ENCODE data around the gene SLC15A2.

DNA sequence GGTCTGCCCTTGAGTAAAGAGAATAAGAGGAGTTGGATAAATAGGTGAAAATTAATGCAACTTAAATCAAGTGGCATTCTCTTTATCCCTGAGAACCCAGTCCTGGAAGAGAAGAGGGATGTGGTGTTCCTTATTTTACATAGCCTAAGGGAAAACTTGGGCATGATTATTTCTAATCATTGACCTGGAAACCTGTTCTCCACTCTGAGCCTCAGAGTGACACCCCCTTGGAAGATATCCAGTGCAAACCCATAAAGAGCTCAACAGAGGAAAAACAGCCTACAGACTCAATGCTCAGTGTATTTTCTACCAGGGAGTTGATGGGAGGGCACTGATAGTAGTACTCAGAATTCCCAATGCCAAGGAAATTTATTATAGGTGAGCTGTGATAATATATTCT, 22.0 kb downstream of the SLC15A2 start:
- no peak for TF ChIP-seq POLR2A (IDR thresholded peaks at IDR 0.05)
- TF ChIP-seq, protein P1, sequence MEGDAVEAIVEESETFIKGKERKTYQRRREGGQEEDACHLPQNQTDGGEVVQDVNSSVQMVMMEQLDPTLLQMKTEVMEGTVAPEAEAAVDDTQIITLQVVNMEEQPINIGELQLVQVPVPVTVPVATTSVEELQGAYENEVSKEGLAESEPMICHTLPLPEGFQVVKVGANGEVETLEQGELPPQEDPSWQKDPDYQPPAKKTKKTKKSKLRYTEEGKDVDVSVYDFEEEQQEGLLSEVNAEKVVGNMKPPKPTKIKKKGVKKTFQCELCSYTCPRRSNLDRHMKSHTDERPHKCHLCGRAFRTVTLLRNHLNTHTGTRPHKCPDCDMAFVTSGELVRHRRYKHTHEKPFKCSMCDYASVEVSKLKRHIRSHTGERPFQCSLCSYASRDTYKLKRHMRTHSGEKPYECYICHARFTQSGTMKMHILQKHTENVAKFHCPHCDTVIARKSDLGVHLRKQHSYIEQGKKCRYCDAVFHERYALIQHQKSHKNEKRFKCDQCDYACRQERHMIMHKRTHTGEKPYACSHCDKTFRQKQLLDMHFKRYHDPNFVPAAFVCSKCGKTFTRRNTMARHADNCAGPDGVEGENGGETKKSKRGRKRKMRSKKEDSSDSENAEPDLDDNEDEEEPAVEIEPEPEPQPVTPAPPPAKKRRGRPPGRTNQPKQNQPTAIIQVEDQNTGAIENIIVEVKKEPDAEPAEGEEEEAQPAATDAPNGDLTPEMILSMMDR (IDR thresholded peaks at IDR 0.05 in 8 of 11, conservative IDR thresholded peaks at IDR 0.05 in 3 of 11), result no peak

All from spleen (tissue), 7 donors.